Measurements from ENCODE around the gene TRIM16.
"Not testable (repeated sequence)": the region's sequence is repeated elsewhere in the genome, so short reads cannot be mapped to it uniquely, and the experiment has no call there.

Gene TRIM16

DNA sequence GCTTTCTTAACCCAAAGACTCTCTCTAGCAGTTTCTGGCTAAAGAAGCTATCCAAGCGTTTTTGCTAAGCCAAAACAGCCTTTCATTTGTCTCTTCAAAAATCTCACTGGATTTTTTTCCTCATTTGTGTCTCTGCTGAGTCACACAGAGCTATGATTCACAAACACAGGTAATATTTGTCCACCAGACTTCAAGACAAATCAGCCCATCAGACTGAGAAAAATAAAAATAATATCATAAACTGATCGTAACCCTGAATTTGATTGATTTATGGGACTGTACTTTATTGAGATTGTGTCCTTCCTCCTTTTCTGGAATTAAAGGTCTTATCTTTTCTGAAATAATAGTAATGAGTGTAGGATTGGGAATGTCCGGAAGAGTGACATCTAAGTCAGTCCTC lies 25.8 kb downstream of the TRIM16 start:
- DNase-seq (ENCODE audit: low read depth), result no peak

GRCh38 chr17:15657868-15658267 lies 26.2 kb downstream of the TRIM16 start:
- no peak for DNase-seq (ENCODE audit: low read depth)

GRCh38 chr17:15654886-15655561 lies 29.1 kb downstream of the TRIM16 start:
- no peak for DNase-seq (ENCODE audit: low read depth)

GRCh38 chr17:15654401-15654800 lies 29.7 kb downstream of the TRIM16 start:
- not testable (repeated sequence) for DNase-seq (ENCODE audit: low read depth)

DNA sequence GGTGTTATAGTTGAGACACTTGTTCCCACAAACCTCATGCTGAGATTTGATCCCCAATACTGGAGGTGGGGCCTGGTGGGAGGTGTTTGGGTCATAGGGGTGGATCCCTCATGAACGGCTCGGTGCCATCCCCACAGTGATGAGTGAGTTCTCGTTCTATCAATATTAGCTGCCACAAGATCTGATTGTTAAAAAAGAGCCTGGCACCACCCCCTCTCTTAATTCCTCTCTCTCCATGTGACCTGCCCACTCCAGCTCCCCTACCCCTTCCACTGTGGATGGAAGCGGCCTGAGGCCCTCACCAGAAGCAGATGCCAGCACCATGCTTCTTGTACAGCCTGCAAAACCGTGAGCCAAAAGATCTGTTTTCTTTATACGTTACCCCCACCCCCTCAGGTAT lies 31.2 kb downstream of the TRIM16 start:
- no peak for DNase-seq (ENCODE audit: low read depth)

GRCh38 chr17:15651583-15652110 lies 32.5 kb downstream of the TRIM16 start:
- no peak for DNase-seq (ENCODE audit: low read depth)

DNA sequence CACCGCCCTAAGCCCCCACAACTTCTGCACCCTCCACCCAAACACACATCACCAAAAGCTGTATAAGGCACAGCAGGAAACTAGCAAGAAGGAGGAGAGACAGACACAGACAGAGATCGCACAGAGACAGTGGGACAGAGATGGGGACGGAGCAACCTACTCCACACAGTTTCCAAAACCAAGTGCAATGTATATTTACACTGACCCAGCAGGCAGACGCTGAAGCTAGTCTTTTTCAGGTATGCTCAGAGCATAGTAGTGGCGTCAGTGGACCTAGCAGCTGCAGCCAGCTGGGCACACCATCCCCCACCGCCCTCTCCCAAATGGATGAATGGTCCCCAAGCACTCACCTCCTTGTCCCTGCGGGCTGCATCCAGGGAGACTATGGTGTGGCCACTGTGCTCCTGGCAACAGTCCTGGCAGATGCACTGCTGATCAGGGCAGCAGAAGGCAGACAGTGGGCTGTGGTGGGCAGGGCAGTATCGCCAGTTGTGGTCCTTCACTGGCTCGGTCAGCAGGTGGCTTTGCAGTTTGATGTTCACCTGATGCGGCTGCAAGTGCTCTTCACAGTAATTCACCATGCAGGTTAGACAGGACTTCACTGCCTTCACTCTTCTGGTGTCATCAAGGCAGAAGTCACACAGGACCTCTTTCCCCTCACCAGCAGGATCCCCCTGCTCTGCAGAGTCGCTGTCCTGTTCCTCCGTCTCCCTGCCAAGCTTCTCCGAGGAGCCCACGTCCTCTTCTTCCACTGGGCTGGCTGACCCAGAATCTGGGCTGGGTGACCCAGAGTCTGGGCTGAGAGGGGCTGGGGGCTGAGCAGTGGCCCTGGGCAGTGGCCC lies 33.1 kb downstream of the TRIM16 start:
- DNase-seq (ENCODE audit: low read depth), result no peak

DNA sequence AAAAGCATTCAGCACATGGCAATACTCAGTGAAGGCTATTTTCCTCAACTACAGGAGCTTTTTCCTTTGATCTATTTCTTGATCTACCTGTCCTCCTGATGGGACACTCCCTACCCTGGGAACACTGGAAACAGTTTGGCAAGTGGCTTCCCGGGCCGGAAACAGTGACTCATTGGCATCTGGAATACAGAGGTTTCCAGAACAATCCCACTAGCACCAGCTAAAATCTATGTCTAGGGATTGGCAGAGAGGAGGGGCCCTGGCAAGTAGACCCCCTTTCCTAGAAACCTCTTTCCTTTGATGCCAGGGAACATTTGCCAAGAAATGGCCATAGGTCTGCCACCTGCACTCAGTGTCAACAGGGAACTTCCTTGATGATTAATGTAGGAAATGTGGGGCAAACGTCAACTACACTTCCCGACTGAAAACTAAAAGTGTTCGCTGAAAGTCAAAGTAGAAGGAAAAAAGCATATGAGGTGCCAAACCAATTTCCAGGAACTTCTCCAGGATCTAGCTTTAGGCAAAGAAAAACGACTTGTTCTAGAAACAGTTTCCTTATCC lies 34.2 kb downstream of the TRIM16 start:
- DNase-seq (ENCODE audit: low read depth), result no peak

DNA sequence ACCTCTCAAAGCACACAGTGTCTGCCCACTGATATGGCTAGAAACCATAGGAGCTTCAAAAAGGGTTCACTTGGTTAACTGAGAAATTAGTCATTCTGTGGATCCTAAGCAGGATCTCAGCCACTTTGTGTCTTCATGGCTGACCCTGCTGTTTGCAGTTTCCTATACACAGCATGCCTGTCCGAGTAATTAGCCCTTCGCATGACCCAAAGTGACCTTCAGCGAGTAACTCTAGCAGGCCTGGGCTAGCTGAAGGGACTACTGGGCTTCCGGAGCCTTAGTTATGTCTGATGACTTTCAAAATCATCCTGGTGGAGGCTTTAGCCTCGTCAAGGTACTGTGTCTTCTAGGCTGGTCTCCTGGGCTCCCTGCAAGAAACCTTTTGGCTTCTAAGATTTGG lies 35.7 kb downstream of the TRIM16 start:
- DNase-seq (ENCODE audit: low read depth), result no peak

- DNase-seq (ENCODE audit: low read depth), result not testable (repeated sequence)
These were observed 38.2 kb downstream of the TRIM16 start for GRCh38 chr17:15645942-15646312.

GRCh38 chr17:15645099-15645941 lies 38.8 kb downstream of the TRIM16 start:
- not testable (repeated sequence) for DNase-seq (ENCODE audit: low read depth)

- DNase-seq (ENCODE audit: low read depth), result not testable (repeated sequence)
These were observed 41.4 kb downstream of the TRIM16 start for GRCh38 chr17:15642505-15643251.

- not testable (repeated sequence) for DNase-seq (ENCODE audit: low read depth)
These were observed 42.1 kb downstream of the TRIM16 start for GRCh38 chr17:15642014-15642413.

GRCh38 chr17:15630930-15631453 lies 53.1 kb downstream of the TRIM16 start:
- DNase-seq (ENCODE audit: low read depth), result not testable (repeated sequence)

DNA sequence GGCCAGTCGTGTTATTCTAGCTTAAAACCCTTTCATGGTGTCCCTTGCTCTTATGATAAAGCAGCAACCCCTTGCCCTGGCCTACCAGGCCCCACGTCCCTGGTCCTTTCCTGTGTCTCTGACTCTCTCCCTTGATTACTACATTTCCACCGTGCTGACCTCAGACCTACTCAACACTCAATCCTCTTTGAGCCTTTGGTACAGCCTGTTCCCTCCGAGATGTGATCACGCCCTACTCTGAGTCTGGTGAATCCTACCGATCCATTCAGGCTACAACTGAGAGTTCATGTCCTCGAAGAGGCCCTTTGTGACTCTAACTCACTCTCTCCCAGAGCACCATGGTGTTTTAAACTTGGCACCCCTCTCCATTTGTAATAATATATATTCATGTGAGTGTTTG lies 54.1 kb downstream of the TRIM16 start:
- not testable (repeated sequence) for DNase-seq (ENCODE audit: low read depth)

- not testable (repeated sequence) for DNase-seq (ENCODE audit: low read depth)
These were observed 60.4 kb downstream of the TRIM16 start for GRCh38 chr17:15623661-15624209.

DNA sequence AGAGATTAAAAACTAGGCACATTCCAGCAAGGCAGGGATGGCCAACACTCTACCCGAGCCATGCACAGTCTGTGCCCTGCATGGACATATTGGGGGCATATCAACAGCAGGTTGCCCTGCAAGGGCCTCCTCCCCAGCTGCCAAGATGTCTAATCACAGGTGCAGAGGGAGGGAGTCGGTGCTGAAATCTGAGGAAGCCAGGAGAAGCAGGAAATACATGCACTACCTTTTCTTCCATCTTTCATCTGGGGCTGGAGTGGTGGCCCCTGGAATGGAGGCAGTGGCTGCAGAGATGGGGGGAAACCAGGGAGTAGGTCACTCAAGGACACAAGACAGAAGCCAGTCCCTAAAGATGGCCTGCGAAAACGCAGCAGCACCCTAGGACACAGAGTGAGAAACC lies 60.9 kb downstream of the TRIM16 start:
- DNase-seq (ENCODE audit: low read depth), result not testable (repeated sequence)

- DNase-seq (ENCODE audit: low read depth), result not testable (repeated sequence)
These were observed 62.0 kb downstream of the TRIM16 start for GRCh38 chr17:15622124-15622523.

DNA sequence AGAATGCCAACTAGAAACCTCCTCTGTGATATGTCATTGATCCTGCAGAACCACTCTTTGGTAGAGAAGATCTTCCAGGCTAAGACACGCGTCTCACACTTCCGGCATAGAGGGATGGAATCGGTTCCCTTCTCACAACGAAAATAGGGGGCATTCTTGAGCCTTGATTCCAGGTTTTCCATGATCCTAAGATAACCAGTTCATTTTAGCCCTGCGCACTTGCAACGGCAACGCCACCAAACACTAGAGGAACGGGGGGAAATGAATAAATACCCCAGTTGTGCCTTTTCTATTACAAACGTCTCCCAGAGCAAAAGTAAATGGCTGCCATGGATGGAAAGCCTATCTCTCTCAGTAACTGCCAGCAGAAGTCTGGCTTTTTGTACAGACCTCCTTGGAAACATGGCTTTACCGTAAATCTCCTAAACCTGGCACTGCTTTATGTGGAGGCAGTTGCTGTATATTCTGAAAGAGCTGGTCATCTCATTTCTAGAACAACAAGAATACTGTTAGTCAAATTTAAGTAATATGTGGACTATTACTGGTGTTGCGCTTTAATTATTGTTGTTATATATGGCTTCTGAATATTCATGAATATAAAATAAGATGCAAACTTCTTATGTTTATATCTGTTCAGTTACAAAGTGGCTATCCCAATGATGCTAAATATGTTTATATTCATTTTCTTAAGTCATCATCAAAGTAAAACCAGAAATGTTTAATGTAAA lies 64.6 kb downstream of the TRIM16 start, which contains the start of gene FBXW10B:
FBXW10B (minus strand) TSS at position 374 of the 728 bp plus-strand sequence; CDS start at position 182, 192 bp downstream.
- DNase-seq (ENCODE audit: low read depth), result not testable (repeated sequence)

DNA sequence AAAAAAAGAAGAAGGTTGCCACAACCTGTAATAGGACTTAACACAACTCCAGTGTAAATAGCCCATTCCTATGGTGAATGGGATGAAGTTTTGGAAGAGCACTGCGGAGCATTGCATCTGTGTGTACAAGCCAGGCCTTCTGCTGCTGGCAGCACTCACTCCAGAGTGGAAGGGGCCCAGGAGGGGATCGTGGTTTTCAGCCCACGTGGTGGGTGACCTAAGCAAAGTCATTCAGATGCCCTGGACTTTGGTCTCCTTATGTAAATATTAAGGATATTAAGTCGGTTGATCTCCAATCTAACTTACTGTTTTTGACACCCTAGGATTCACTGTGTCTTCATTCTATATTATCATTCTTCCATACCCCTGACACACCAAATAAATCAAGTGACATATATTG lies 67.3 kb downstream of the TRIM16 start:
- not testable (repeated sequence) for DNase-seq (ENCODE audit: low read depth)

Data from T follicular helper cell (primary cell).